Measurements from ENCODE around the gene U2AF2.

- TF ChIP-seq EZH2 (IDR thresholded peaks at IDR 0.05; ENCODE audit: insufficient read depth, low read length) (no peak), CTCF (IDR thresholded peaks at IDR 0.05; ENCODE audit: insufficient read depth, low read depth, low read length) (no peak)
Measured at GRCh38 chr19:55697698-55698097, 42.9 kb downstream of the U2AF2 start.

All from astrocyte (in vitro differentiated cells and primary cell).